Ovary (tissue), 9 donors: ENCODE measurements around the gene FBXL15. TPM values are rescaled to one million over a fixed set of nuclear protein-coding genes. Genes with fewer than 3 reads are reported as not detected.

Experiments
- DNase-seq, 5 donors: peaks; one replicate each; pipeline ENCODE4 v3.0.0-alpha.2; 2019 to 2020
- H3K27ac ChIP-seq, 2 donors: fragments of 200-600 bp; one replicate each; pipeline versions ENCODE4 v1.5.1 to v1.8.0; 2019 to 2022
- H3K27me3 ChIP-seq: fragments of 200-600 bp; one replicate; pipeline ENCODE4 v1.8.0; 2022
- H3K36me3 ChIP-seq: fragments of 200-600 bp; sonication (generic); one replicate; pipeline ENCODE4 v1.5.1; 2019
- H3K4me1 ChIP-seq: one replicate; pipeline ENCODE4 v1.8.1; 2013; ENCODE audit warnings: mild to moderate bottlenecking, moderate library complexity; ENCODE audit not compliant: insufficient read depth
- H3K4me3 ChIP-seq: fragments of 200-600 bp; sonication (generic); one replicate; pipeline ENCODE4 v1.5.1; 2017
- H3K9me3 ChIP-seq, 2 donors: fragments of 200-600 bp in 1 of 2; sonication (generic) in 1 of 2; one replicate each; pipeline versions ENCODE4 v1.5.1 to v1.8.1; 2013 to 2019; ENCODE audit warnings: mild to moderate bottlenecking in 1 of 2, moderate library complexity in 1 of 2
- EP300 ChIP-seq: sonication (generic); formaldehyde crosslinking; IDR thresholded peaks from one replicate; pipeline ENCODE4 v1.6.1; 2017; ENCODE audit warnings: antibody characterized with exemption
- POLR2A ChIP-seq: fragments of 450-650 bp; IDR thresholded peaks from one replicate; pipeline ENCODE4 v1.6.1; 2017; ENCODE audit warnings: antibody characterized with exemption, mild to moderate bottlenecking, moderate library complexity
- WGBS, 3 donors: extraction: QIAGEN DNeasy Blood & Tissue Kit in 1 of 3; methylation state at CpG; one replicate each; pipeline versions ENCODE4 v1.1.5 to v1.1.7; 2013 to 2017; 5-methylcytosine and 5-hydroxymethylcytosine counted together
- intact Hi-C, 4 donors: fragments of 100-400 bp; cut with DNase I; formaldehyde crosslinking; loops; one replicate each; pipeline versions ENCODE4 v1.11.0 to v1.15.1; 2022 to 2023
- polyA plus RNA-seq, 2 donors: library from polyadenylated mRNA; stranded (reverse); fragments of 200-250 nt in 1 of 2; fragments of 350-450 nt in 1 of 2; fragmentation: Illumina TruSeq in 1 of 2; extraction: RNeasy Lipid Tissue Mini Kit (QIAGEN cat#74804) in 1 of 2; gene quantifications; one replicate each; pipeline ENCODE4 v1.2.3, GENCODE V29; 2013 to 2014
- total RNA-seq, 7 donors: library from RNA; depleted of rRNA in 2 of 7; stranded (reverse); fragments of >200 nt in 2 of 7; fragmentation: NEBNext Ultra II Directional in 3 of 7; extraction: Animal tissue kit (Norgen Biotek cat#: 25700) in 3 of 7; gene quantifications; one replicate each; pipeline versions ENCODE4 v1.1.0 to v1.2.4, GENCODE V29; 2016 to 2023
- TF ChIP-seq, protein P1 (sequence below), 3 donors: fragments of 450-650 bp in 2 of 3; fragments of 200-600 bp in 1 of 3; IDR thresholded peaks; one replicate each; pipeline versions ENCODE4 v1.5.1 to v1.8.0; 2016 to 2022; ENCODE audit warnings: antibody characterized with exemption in 3 of 3, mild to moderate bottlenecking in 1 of 3
- donor health status: DM: no; HTN: no; CAD: no; lungs with moderate emphysema.
- donor health status: DM: no; HTN: no; CAD: no.
- donor health status: Bipolar disorder and iron deficiency.
- donor health status: DM: yes; HTN: yes; CAD: no.
- donor health status: DM: no; HTN: no; CAD: no.
- donor health status: DM: yes; HTN: yes; CAD: no.

The FBXL15 gene
- total and polyA plus RNA-seq, 9 donors, result 0.25 to 31.1 (median 19.2) TPM

GRCh38 chr10:102411341-102412255, 9.0 kb upstream of the FBXL15 start:
- intact Hi-C loops, result no loop called here
- no peaks in the 10 kb centered on the region for H3K9me3 ChIP-seq
- no peak for DNase-seq
- no peaks in the 10 kb centered on the region for H3K27me3 ChIP-seq
- no peak overlapping the region for H3K27ac ChIP-seq
- H3K36me3 ChIP-seq, result no peaks in the 10 kb centered on the region
- no peak overlapping the region for H3K4me3 ChIP-seq
- WGBS, 3 donors, result 79 to 82% (median 82%) methylated on average over 14 of the region's 14 CpGs
- TF ChIP-seq, protein P1, sequence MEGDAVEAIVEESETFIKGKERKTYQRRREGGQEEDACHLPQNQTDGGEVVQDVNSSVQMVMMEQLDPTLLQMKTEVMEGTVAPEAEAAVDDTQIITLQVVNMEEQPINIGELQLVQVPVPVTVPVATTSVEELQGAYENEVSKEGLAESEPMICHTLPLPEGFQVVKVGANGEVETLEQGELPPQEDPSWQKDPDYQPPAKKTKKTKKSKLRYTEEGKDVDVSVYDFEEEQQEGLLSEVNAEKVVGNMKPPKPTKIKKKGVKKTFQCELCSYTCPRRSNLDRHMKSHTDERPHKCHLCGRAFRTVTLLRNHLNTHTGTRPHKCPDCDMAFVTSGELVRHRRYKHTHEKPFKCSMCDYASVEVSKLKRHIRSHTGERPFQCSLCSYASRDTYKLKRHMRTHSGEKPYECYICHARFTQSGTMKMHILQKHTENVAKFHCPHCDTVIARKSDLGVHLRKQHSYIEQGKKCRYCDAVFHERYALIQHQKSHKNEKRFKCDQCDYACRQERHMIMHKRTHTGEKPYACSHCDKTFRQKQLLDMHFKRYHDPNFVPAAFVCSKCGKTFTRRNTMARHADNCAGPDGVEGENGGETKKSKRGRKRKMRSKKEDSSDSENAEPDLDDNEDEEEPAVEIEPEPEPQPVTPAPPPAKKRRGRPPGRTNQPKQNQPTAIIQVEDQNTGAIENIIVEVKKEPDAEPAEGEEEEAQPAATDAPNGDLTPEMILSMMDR (IDR thresholded peaks at IDR 0.05), result no peak
- peaks cover 5% of the 10 kb centered on the region for H3K4me1 ChIP-seq

DNA sequence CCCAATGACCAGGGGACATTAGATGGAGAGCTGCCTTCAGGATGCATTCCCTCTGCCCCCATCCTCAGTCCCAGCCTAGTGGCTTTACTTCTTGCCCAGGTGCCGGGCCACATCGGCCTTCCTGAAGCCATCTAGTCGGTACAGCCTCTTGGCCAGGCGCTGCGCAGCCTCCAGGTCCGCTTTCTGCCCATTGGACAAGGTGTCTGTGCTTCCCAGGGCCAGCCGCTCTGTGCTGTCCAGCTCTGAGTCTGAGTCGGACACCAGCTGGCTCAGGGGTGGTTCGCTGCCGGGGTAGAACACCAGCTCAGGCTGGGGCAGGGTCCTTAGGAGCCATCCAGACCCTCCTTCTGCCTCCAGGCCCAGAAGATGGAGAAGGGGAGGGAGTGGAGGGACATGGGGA, 8.3 kb upstream of the FBXL15 start:
- TF ChIP-seq POLR2A (no peak), EP300 (no peak)
- TF ChIP-seq, protein P1 (IDR thresholded peaks at IDR 0.05), result no peak

GRCh38 chr10:102413053-102413705, 7.5 kb upstream of the FBXL15 start:
- Histone ChIP-seq H3K27ac (no peak overlapping the region), H3K4me1 (peaks cover 5% of the 10 kb centered on the region), H3K36me3 (no peaks in the 10 kb centered on the region), H3K4me3 (no peak overlapping the region), H3K27me3 (no peaks in the 10 kb centered on the region), H3K9me3 (no peaks in the 10 kb centered on the region)
- TF ChIP-seq EP300, result no peak
- no peak for TF ChIP-seq POLR2A
- TF ChIP-seq, protein P1 (IDR thresholded peaks at IDR 0.05), result no peak
- 6 to 21% (median 13%) methylated on average over 5 of the region's 5 CpGs for WGBS, 3 donors
- DNase-seq, result no peak
- intact Hi-C loops, result no loop called here

More for the DNA sequence above, 8.3 kb upstream of the FBXL15 start:
- no peak overlapping the region for H3K4me3 ChIP-seq
- 85 to 86% (median 86%) methylated on average over 10 of the region's 10 CpGs for WGBS, 3 donors
- H3K4me1 ChIP-seq, result peaks cover 5% of the 10 kb centered on the region
- no peak overlapping the region for H3K27ac ChIP-seq
- no peaks in the 10 kb centered on the region for H3K27me3 ChIP-seq
- DNase-seq, result no peak
- no peaks in the 10 kb centered on the region for H3K36me3 ChIP-seq
- no peaks in the 10 kb centered on the region for H3K9me3 ChIP-seq
- intact Hi-C loops, result no loop called here

DNA sequence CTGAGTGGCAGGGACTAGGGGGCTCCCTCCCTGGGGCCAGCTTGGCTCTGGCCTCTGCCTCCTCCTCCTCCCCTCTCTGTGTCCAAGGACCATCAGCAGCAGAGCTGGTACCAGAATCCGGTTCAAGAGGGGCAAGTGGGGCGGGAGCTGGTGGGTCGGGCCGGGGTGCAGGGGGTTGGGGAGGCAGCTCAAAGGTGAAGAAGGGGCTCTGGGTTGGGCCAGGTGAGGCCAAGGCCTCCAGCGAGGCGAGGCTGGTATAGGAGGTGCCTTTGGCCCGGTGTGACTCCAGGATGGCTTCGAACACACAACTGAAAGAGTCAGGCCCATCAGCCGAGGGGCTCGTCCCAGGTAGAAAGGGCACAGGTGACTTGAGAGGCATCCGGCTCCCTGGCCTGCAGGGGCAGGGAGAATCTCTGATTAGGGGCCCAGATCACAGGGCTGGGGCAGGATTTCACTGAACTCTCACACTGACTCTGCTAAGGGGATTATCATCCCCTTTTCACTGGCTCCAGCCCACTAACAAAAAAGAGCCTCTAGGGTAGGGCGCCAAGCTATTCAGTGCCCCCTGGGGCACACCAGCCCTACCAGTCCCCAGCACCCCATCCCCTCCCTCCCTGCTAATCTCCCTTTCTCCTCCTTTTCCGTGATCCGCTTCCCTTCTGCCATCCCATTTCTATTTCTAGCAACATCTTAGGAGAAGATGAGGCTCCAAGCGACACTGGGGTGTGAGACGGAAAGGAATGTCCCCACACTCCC, 6.7 kb upstream of the FBXL15 start:
- no peaks in the 10 kb centered on the region for H3K9me3 ChIP-seq
- no peak overlapping the region for H3K4me3 ChIP-seq
- no peak for DNase-seq
- no peak overlapping the region for H3K27ac ChIP-seq
- no peaks in the 10 kb centered on the region for H3K36me3 ChIP-seq
- H3K4me1 ChIP-seq, result peaks cover 5% of the 10 kb centered on the region
- WGBS, 3 donors, result 72 to 77% (median 77%) methylated on average over 16 of the region's 16 CpGs
- intact Hi-C loops, result no loop called here
- H3K27me3 ChIP-seq, result no peaks in the 10 kb centered on the region
- TF ChIP-seq POLR2A (no peak), EP300 (no peak)
- TF ChIP-seq, protein P1 (IDR thresholded peaks at IDR 0.05), result no peak
